ENCODE data around the gene GET4.
"Not testable (repeated sequence)": the region's sequence is repeated elsewhere in the genome, so short reads cannot be mapped to it uniquely, and the experiment has no call there.

- TF ChIP-seq EZH2 (optimal IDR thresholded peaks at IDR 0.05; ENCODE audit: low read depth, low read length); CTCF (IDR thresholded peaks at IDR 0.05; ENCODE audit: low read length): not testable (repeated sequence)
Measured at GRCh38 chr7:872685-873084, 3.7 kb upstream of the GET4 start.
